DMS53 treated with DMSO at 0.1 percent for 48 hours (cell line): Measurements from ENCODE around the gene NIF3L1.

Experiments
- DNase-seq: peaks from one replicate; lab custom pipeline; 2025; ENCODE audit not compliant: unreplicated experiment; lab: John Stamatoyannopoulos, UW

The NIF3L1 gene, protein sequence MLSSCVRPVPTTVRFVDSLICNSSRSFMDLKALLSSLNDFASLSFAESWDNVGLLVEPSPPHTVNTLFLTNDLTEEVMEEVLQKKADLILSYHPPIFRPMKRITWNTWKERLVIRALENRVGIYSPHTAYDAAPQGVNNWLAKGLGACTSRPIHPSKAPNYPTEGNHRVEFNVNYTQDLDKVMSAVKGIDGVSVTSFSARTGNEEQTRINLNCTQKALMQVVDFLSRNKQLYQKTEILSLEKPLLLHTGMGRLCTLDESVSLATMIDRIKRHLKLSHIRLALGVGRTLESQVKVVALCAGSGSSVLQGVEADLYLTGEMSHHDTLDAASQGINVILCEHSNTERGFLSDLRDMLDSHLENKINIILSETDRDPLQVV

DNA sequence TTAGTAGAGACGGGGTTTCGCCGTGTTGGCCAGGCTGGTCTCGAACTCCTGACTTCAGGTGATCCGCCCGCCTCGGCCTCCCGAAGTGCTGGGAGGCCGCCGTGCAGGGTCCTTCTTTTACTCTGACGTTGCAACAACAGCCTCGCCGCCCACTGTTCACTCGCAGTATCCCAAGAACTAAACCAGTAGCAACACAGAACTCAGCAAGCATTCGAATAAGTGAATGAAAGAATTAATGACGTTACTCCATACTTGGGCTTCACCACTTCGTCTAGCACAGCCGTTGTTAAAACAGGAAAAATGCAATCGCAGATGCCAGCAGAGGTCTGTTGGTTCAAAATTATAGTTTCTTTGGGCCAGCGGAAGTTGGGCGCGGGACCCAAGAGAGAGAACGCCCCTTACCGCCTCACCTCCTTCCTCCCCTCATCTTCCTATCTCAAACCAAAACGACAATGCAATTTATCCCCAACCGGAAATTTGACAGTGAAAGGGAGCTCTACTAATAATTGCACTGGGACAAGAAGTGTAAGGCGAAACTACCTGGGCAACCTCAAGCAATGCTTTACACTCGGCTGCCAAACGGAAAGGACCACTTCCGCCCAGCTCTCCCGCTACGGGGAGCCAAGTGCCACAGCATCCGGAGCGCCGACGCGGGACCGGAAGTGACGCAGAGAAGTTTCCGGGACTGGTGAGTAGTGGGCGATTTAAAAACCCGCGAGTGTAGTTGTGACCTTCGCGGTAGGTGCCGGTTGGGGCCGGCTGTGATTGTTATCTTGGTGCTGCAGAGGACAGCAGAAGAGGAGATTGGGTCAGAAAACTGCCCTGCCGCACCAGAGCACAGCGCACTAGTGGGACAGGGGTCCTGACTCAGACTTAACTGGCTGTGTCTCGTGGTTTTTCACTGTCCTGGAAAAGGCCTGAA is at the start of gene NIF3L1, which contains the start of gene PPIL3:
TSS of gene NIF3L1 (plus strand) at position 668 of the 922 bp plus-strand sequence. CDS start 2,573 bp downstream, outside the sequence.
TSS of gene PPIL3 (minus strand) at position 374 of the 922 bp plus-strand sequence. CDS start 1,462 bp downstream, outside the sequence.
- DNase-seq, result peak; percentile 98

DNA sequence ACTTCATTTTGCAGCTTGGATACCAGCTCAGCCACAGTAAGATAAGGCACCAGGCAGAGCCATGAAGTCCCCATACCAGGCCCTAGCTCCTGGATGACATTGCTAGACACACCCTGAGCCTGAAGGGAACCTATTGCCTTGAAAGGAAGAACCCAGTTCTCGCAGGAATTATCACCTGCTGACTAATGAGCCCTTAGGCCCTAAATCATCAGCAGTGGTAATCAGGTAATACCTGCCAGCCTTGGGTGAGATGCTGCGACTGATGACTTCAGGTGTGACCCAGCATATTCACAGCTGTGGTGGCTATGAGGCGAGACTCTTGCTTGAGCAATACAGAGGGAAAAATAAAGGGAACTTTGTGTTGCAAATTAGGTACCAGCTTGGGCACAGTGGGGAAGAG is 49.7 kb upstream of the NIF3L1 start:
- DNase-seq, result no peak

DNA sequence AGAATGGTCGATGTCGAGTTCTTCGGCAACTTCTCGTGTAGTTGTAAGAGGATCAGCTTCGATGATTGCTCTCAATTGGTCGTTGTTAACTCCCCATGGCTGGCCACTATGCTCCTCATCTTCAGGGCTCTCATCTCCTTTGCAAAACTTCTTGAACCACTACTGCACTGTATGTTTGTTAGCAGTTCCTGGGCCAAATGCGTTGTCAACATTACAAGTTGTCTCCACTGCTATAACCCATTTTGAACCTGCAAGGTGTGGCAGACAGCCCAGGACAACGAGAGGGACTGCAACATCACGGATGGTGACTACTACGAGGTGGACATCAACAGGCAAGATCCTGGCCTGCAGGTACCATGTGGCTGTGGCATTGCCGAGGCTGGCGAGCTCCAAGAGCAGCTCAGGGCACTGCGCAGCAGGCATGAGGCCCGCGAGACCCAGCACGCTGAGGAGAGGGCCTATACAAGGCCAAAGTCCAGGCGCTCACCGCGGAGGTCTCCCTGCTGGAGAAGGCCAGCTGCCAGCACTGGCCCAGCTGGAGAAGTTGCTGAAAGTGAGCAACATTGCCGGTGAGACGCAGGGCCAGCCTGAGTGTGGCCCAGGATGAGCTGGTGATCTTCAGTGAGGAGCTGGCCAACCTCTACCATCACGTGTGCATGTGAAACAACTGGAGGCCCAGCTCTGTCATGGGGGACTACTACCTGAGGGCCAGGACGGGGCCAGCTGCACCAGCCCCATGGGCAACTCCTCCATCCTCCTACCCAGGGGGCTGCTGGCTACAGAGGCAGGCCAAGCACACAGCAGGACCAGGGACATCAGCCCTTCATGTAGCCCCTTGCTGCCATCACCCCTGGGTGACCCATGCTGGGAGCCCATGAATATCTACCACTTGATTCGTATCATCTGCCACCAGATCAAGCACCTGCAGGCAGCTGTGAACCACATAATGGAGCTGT is 44.9 kb upstream of the NIF3L1 start:
- no peak for DNase-seq

DNA sequence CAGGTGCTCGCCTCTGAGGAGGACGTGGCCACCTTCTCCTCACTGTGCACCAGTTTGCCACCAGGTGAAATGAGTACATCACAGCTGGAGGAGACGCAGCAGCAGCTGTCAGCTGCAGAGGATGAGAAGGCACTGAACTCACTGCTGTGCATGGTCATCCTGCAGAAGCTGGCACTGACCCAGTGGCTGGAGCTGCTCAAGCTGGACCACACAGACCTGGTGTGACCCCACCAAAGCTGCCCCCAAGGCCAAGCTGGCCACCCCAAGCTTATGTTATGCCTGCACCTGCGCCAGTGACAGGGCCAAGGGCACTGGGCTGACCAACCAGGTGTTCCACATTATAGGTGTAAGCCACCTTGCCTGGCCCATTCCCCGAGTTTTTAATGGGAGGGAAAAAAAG is 44.0 kb upstream of the NIF3L1 start:
- no peak for DNase-seq

DNA sequence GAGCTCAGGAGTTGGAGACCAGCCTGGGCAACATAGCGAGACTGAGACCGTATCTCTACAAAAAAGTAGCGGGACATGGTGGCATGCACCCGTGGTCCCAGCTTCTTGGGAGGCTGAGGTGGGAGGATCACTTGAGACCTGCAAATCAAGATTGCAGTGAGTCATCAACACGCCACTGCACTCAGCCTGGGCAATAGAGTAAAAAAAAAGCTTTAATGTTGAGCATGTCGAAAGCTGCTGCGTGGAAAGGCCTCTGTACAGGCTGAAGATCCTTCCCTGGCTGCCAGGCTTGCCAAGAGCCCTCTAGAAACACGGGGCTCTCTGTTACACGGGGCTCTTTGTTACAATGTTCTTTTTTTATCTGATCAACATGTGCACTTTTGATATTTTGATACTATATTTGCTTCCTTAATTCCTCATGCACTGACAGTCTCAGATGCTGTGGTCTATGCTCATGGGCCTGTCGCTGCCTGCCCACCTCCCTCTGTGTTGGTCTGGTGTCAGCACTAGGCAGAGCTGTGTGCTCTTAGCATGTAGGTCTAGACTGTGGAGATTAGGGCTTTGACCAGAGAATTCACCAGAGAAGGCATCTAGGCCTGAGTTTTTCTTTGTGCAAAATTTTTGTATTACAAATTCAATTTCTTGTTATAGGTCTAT is 43.4 kb upstream of the NIF3L1 start:
- no peak for DNase-seq

DNA sequence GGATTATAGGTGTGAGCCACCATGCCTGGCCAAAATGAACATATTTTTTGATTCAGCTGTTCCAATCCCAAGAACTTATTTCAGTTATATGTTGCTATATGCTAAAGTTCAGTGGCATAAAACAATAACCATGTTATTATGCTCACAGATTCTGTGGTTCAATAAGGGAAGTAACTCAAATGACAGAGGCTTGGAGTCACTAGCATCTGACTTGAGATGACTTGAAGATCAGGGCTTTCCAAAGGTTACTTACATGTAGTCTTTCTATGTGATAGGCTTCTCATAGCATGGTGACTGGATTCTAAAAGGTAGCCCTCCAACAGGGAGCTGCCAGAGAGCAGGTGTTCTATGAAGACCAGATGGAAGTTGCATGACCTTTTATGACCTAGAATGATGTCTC is 41.9 kb upstream of the NIF3L1 start:
- no peak for DNase-seq

DNA sequence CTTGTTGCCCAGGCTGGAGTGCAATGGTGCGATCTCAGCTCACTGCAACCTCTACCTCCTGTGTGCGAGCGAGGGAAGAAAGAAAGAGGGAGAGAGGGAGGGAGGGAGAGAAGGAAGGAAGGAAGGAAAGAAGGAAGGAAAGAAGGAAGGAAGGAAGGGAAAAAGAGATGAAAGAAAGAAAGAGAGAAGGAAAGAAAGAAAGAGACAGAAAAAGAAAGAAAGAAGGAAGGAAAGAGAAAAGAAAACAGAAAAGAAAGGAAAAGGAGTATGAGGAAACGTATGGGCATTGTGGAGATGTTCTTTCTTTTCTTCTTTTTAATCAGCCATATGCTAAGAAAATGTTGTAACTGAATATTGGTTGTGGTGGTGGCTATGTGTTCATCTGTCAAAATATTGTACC is 41.2 kb upstream of the NIF3L1 start:
- no peak for DNase-seq

DNA sequence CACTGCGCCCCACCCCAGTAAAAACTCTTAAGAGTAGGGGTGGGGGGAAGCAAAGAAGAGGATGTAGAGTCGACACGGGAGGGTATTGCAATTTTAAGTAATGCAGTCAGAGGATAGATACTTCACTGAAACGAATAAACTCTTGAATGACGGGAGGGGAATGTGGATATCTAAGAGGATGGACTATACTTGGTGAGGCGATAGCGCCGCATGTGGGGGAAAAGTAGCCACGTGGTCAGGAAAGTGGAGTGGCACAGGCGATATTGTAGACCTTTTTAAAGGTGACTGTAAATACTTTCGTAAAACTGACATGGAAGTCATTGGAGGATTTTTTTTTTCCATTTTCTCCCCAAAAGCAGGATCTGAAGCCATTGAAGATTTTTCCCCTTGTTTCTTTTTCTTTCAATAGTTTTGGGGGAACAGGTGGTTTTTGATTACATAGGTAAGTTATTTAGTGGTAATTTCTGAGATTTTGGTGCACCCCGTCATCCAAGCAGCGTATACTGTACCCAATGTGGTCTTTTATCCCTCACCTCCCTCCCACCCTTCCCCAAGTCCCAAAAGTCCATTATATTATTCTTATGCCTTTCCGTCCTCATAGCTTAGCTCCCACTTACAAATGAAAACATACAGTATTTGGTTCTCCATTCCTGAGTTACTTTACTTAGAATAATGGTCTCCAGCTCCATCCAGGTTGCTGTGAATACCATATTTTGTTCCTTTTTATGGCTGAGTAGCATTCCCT is 38.5 kb upstream of the NIF3L1 start:
- DNase-seq, result no peak

DNA sequence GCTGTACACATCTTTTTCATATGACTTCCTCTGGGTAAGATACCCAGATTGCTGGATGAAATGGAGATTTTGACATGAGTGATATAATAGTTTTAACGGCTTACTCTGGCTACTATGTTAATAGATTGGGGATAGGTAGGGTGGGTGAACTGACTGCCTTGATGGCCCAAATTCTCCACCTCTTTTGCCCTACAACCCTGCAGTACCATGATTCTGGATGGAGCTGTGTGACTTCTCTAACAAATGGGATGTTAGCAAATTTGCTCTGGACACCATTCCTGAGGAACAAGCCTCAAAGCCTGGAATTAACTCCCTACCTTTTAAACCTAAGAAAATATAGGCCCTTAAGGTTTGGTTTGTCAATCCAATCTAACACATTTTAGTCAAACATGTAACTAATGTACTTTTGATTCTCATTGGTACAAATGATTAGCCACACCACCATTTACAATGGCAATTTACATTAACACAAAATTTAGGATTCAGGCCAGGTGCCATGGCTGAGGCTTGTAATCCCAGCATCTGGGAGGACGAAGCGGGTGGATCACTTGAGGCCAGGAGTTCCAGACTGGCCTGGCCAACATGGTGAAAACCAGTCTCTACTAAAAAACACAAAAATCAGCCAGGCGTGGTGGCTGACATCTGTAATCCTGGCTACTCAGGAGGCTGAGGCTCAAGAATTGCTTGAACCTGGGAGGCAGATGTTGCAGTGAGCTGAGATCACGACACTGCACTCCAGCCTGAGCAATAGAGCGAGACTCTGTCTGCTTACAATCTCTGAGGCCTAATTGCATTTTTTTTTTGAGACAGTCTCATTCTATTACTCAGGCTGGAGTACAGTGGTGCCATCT is 37.5 kb upstream of the NIF3L1 start:
- DNase-seq, result no peak

DNA sequence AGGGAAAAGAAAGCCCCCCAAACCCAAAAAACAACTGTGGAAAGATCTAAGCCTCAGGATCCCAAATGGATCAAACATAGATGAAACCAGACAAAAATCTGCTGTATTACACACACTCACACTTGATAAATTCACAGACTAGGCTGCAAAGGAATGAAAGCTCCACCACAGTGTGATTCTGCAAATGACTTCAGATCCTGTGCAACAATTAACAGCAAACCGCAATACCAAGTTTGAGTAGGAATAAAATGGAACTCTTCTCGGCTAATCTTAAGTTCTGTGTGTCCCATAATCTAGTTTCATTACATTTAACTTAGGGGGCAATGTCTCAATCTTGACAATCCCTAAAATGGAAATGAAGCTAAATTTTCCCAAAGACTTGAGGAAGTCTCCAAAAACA is 36.6 kb upstream of the NIF3L1 start:
- DNase-seq, result no peak

DNA sequence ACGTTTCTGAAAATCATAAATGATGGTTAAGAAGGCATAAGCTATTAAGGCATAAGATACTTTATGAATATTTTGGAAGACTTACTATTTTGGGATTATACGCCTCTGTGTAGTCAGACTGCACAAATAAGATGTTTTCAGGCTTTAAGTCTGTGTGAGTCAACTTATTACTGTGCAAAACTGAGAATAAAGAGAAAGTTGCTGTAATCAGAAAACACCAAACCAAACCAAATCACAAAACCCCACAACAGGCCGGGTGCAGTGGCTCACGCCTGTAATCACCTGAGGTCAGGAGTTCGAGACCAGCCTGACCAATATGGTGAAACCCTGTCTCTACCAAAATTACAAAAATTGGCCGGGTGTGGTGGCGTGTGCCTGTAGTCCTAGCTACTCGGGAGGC is 32.4 kb upstream of the NIF3L1 start:
- no peak for DNase-seq

DNA sequence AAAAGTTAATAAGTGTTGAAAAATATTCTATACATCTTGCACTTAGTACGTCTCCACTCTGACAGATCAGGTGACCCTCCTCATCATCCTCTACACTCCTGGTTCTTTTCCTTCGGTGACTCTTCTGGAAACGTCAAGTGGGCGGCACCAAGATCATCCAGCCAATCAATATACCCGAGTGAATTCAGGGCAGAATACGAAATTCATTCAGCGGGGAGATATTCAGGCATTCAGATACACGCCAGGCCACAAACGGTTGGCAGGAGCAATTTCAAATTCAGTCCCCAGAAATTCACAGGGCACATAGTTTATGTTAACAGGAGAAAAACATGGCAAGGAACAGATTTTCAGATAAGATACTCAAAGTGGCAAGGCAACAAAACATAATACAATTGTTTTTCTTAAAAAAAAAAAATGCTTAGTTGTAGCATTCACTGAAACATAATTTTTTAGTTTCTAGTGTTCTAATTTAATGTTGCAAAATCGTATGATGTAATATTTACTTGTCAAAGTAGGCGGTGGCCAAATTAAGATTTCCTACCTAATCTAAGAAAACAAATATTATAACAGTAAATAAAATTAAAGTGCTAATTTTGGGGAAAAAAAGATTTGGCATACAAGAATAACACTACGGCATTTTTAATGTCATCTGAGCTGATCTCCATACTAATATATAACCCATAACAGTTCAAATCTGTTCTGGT is 28.9 kb upstream of the NIF3L1 start:
- no peak for DNase-seq

DNA sequence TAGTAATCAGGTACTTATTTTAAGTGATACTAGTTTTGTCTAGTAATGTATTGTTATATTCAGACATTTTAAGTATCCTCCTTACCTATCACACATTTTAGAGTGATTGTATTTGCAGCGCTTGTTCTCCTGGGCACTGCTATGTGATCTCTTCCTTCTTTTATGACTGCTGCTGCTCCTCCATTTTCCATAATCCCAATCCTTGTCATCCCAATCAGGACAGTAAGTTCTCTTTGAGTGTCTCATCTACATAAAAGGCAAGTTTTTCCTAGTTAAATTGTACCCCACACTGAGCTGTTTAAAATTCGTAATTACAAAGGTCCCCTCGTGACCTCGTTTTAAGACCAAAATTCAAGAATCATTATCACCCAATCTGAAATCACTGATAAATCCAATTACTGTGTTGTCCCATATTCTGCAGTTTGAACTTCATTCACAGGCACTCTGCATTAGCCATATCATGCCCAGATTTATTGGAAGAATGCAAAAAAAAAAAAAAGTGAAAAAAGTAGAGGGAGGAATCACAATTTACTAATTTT is 27.5 kb upstream of the NIF3L1 start:
- DNase-seq, result no peak

DNA sequence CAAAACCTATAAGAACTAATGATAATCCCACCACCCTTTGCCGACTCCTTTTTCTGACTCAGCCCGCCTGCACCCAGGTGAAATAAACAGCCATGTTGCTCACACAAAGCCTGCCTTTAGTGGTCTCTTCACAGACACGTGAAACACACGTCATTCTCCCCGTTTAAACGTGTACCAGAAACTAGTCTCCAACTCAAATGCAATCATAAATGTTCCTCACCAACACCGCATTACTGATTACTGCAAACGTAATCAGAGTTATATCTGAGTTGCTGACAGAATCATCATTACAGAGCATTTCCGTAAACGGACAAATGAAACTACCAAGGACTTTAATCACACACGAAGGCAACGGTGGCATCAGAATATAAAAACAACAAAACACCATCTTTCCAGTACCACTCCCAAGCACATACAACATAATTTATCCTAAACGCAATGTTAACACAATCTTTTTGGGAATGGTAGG is 26.6 kb upstream of the NIF3L1 start:
- no peak for DNase-seq

DNA sequence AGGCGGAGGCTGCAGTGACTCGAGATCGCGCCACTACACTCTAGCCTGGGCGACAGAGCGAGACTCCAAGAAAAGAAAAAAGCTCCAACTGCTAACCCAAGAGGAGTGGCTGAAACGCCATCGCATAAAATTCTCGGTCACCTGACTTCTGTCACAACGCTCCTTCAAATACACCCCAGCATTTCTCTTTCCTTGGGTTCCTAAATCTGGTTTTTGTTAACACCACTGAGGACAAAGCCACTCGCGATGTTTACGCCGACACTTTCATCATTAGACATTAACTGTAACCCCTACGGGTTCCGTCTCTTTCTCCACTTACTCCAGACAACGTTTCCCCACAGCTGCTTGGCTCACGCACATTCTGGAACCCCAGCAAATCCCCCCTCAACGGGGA is 25.4 kb upstream of the NIF3L1 start:
- no peak for DNase-seq

DNA sequence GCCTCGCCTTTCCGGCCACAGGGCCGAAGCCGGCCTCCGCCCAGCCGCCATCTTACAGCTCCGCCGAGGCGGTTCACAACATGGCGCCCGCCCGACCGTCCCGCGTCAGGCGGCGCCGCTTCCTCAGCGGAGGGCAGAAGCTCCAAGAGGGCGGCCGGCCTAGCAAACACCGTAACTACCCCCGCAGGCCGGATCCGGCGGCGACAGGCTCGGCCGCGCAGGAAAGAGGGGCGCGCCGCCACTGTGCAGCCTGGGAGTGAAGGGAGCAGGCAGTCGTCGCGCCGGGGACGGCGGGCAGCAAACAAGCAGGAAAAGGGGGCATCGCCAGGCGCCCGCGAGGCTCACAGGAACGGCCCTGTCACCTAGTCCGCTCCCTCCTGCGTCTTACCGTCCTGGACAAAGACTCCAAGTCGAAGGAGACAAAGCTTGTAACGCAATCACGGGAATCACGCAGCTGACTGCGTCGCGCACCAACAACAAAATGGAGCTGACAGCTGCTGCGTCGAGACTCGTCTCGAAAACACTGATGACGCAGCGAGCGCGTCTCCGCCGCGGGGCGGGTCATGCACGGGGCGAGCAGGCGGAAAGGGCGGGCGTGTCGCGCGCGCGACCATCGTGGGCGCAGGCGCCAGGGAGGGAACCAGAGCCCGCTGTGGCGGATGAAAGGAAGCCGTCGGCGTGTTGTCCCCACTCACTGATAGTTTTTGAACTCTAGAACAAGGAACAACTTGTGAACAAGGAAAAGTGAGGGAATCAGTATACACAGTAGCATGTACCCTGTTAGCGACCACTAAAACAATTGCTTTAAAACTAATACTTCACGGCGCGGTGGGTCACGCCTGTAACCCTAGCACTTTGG is 24.8 kb upstream of the NIF3L1 start, which contains the start of gene CLK1:
TSS of gene CLK1 (minus strand) at position 483 of the 859 bp plus-strand sequence. CDS start 2,796 bp downstream, outside the sequence.
- DNase-seq, result peak; percentile 93

DNA sequence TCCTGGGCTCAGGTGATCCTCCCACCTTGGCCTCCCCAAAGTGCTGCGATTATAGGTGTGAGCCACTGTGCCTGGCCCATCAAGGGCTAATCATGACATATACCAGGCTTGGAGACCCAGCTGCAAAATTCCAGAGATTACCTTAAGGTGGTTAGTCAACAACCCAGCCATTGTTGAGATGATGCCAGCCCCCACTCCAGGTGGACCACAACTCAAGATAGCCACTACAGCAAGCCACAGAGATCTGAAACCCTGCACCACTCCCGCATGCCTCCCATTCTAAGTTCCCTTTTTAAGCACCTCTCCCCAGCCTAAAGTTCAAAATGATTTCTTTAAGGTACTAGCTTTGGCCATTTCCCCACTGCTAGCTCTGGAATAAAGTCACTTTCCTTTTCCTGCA is 20.2 kb upstream of the NIF3L1 start:
- DNase-seq, result no peak
